WTC11 (cell line): ENCODE measurements around the gene COL25A1. TPM values are rescaled to one million over a fixed set of nuclear protein-coding genes. Genes with fewer than 3 reads are reported as not detected.

ENCODE experiments used
- ATAC-seq: fragments of 200-7000 bp; cut with Tn5 transposase; 2 replicates; pipeline ENCODE4 v1.10.0; 2021; ENCODE audit warnings: mild to moderate bottlenecking, moderate library complexity
- CTCF ChIA-PET: fragments of 300-600 bp; sonication (Branson Sonifier 250); formaldehyde crosslinking; loops from one replicate; lab custom pipeline; 2021; ENCODE audit warnings: antibody characterized with exemption; lab: Charles Lee
- POLR2A ChIA-PET: fragments of 350-600 bp; sonication (Branson Sonifier 250); formaldehyde crosslinking; loops from one replicate; lab custom pipeline; 2021; ENCODE audit warnings: antibody characterized with exemption; lab: Charles Lee
- DNase-seq: peaks from one replicate; pipeline ENCODE4 v3.0.0; 2021; ENCODE audit warnings: low spot score
- H3K27ac Mint-ChIP-seq: 2 replicates; pipeline ENCODE4 v1.8.0; 2021; ENCODE audit warnings: mixed read lengths
- H3K27me3 Mint-ChIP-seq: 2 replicates; pipeline ENCODE4 v1.8.0; 2021; ENCODE audit warnings: low read depth, mild to moderate bottlenecking, moderate library complexity, mixed read lengths
- H3K36me3 Mint-ChIP-seq: 2 replicates; pipeline ENCODE4 v1.8.0; 2021; ENCODE audit warnings: mixed read lengths
- H3K4me1 Mint-ChIP-seq: 2 replicates; pipeline ENCODE4 v1.8.0; 2022; ENCODE audit warnings: mixed read lengths
- H3K4me3 Mint-ChIP-seq: 2 replicates; pipeline ENCODE4 v1.8.0; 2021; ENCODE audit warnings: mild to moderate bottlenecking, moderate library complexity, mixed read lengths
- H3K9me3 Mint-ChIP-seq: 2 replicates; pipeline ENCODE4 v1.8.0; 2021; ENCODE audit warnings: mixed read lengths
- ATF2 ChIP-seq: sonication (generic); formaldehyde crosslinking; IDR thresholded peaks from 2 replicates; pipeline ENCODE4 v1.8.1; 2022; ENCODE audit warnings: low read depth, missing genetic modification reagents, borderline replicate concordance
- ATF6 ChIP-seq: sonication (generic); formaldehyde crosslinking; IDR thresholded peaks from 2 replicates; pipeline ENCODE4 v1.8.1; 2023; ENCODE audit warnings: mild to moderate bottlenecking, missing genetic modification reagents
- ETV6 ChIP-seq: sonication (generic); formaldehyde crosslinking; IDR thresholded peaks from 2 replicates; pipeline ENCODE4 v1.8.1; 2022; ENCODE audit warnings: mild to moderate bottlenecking, missing genetic modification reagents
- GTF2I ChIP-seq: fragments of 250-450 bp; sonication (Bioruptor Pico); conservative IDR thresholded peaks from 2 replicates; pipeline ENCODE4 v1.4.0; 2021; ENCODE audit warnings: mild to moderate bottlenecking
- MYBL2 ChIP-seq: sonication (generic); formaldehyde crosslinking; IDR thresholded peaks from 2 replicates; pipeline ENCODE4 v1.8.1; 2023; ENCODE audit warnings: mild to moderate bottlenecking, moderate library complexity, missing genetic modification reagents
- RORB ChIP-seq: fragments of 250-450 bp; sonication (Bioruptor Pico); IDR thresholded peaks from 2 replicates; pipeline ENCODE4 v1.9.0; 2021; ENCODE audit warnings: mild to moderate bottlenecking
- USF1 ChIP-seq: sonication (generic); formaldehyde crosslinking; IDR thresholded peaks from 2 replicates; pipeline ENCODE4 v1.8.0; 2022; ENCODE audit warnings: mild to moderate bottlenecking, missing genetic modification reagents
- ZNF232 ChIP-seq: sonication (generic); formaldehyde crosslinking; IDR thresholded peaks from 2 replicates; pipeline ENCODE4 v1.8.0; 2022; ENCODE audit warnings: mild to moderate bottlenecking, missing genetic modification reagents
- ZNF425 ChIP-seq: fragments of 250-450 bp; sonication (Bioruptor Pico); conservative IDR thresholded peaks from 2 replicates; pipeline ENCODE4 v1.9.0; 2021; ENCODE audit warnings: mild to moderate bottlenecking
- ZNF512 ChIP-seq: sonication (generic); formaldehyde crosslinking; IDR thresholded peaks from 2 replicates; pipeline ENCODE4 v1.8.1; 2022; ENCODE audit warnings: missing genetic modification reagents, borderline replicate concordance
- ZNF532 ChIP-seq: fragments of 250-450 bp; sonication (Bioruptor Pico); IDR thresholded peaks from 2 replicates; pipeline ENCODE4 v1.9.0; 2021; ENCODE audit warnings: mild to moderate bottlenecking, borderline replicate concordance
- total RNA-seq: library from RNA; stranded (reverse); gene quantifications from 3 replicates; pipeline ENCODE4 v1.2.3, GENCODE V29; 2021
- TF ChIP-seq, protein P1 (sequence below): fragments of 200-600 bp; IDR thresholded peaks from 2 replicates; pipeline ENCODE4 v1.8.0; 2022; ENCODE audit warnings: antibody characterized with exemption
- TF ChIP-seq, protein P2 (sequence below): sonication (generic); formaldehyde crosslinking; IDR thresholded peaks from 2 replicates; pipeline ENCODE4 v1.8.0; 2022; ENCODE audit warnings: mild to moderate bottlenecking, missing genetic modification reagents
- TF ChIP-seq, protein P3 (sequence below): sonication (generic); formaldehyde crosslinking; IDR thresholded peaks from 2 replicates; pipeline ENCODE4 v1.8.1; 2023; ENCODE audit warnings: mild to moderate bottlenecking, missing genetic modification reagents, moderate library complexity
- TF ChIP-seq, protein P4 (sequence below): sonication (generic); formaldehyde crosslinking; conservative IDR thresholded peaks from 2 replicates; pipeline ENCODE4 v1.8.1; 2022; ENCODE audit warnings: mild to moderate bottlenecking, missing genetic modification reagents

Gene COL25A1
- total RNA-seq, 1 experiment from 2014 or later = 6.6 TPM

GRCh38 chr4:109296527-109296926 is 5.9 kb downstream of the COL25A1 start:
- Mint-ChIP-seq H3K4me3 (no peak overlapping the region), H3K36me3 (no peaks in the 10 kb centered on the region), H3K27me3 (peaks cover 18% of the 10 kb centered on the region), H3K27ac (no peak overlapping the region), H3K9me3 (no peaks in the 10 kb centered on the region), H3K4me1 (peaks cover 11% of the 10 kb centered on the region)
- ATAC-seq = no peak
- no peak for DNase-seq
- POLR2A ChIA-PET = no interaction called here
- TF ChIP-seq ZNF232 (CRISPR knock-in tag) = no peak
- no peak for TF ChIP-seq MYBL2 (CRISPR knock-in tag)
- no peak for TF ChIP-seq RORB
- TF ChIP-seq, protein P1, sequence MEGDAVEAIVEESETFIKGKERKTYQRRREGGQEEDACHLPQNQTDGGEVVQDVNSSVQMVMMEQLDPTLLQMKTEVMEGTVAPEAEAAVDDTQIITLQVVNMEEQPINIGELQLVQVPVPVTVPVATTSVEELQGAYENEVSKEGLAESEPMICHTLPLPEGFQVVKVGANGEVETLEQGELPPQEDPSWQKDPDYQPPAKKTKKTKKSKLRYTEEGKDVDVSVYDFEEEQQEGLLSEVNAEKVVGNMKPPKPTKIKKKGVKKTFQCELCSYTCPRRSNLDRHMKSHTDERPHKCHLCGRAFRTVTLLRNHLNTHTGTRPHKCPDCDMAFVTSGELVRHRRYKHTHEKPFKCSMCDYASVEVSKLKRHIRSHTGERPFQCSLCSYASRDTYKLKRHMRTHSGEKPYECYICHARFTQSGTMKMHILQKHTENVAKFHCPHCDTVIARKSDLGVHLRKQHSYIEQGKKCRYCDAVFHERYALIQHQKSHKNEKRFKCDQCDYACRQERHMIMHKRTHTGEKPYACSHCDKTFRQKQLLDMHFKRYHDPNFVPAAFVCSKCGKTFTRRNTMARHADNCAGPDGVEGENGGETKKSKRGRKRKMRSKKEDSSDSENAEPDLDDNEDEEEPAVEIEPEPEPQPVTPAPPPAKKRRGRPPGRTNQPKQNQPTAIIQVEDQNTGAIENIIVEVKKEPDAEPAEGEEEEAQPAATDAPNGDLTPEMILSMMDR = no peak
- TF ChIP-seq GTF2I (CRISPR knock-in tag) = no peak
- TF ChIP-seq ATF6 (CRISPR knock-in tag) = no peak
- TF ChIP-seq, protein P2, sequence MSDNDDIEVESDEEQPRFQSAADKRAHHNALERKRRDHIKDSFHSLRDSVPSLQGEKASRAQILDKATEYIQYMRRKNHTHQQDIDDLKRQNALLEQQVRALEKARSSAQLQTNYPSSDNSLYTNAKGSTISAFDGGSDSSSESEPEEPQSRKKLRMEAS (CRISPR knock-in tag) = no peak
- no peak for TF ChIP-seq ZNF532
- TF ChIP-seq USF1 (CRISPR knock-in tag) = no peak
- no peak for TF ChIP-seq ATF2 (CRISPR knock-in tag)
- TF ChIP-seq, all 79 proteins: peak for 0
- CTCF ChIA-PET = no interaction called here

DNA sequence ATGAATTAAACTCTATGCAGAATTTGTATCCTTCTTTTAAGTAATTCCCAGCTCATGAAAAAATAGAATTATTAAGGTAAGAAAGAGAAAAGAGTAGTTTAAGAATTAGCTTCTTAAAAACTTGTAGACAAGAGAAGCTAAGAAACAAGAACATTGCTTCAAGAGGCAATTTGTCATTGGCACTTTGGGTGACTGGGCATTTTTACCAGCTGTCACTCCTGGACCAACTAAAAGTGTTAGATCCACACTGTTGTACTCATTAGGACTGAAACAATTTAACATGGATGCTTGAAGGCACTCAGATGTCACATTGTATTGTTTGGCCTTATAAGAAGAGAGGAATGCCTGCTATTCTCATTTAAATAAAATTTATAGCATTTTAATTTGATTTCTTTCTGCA is 7.4 kb downstream of the COL25A1 start:
- ATAC-seq (no peak), DNase-seq (no peak)
- no peaks in the 10 kb centered on the region for H3K9me3 Mint-ChIP-seq
- no peak overlapping the region for H3K27ac Mint-ChIP-seq
- H3K4me3 Mint-ChIP-seq = no peak overlapping the region
- CTCF ChIA-PET = no interaction called here
- H3K27me3 Mint-ChIP-seq = 0 out of 2 replicates have a peak, but pooled peaks cover 3% of the 10 kb centered on the region
- no peaks in the 10 kb centered on the region for H3K36me3 Mint-ChIP-seq
- H3K4me1 Mint-ChIP-seq = peaks cover 3% of the 10 kb centered on the region; the same call in 1 of the 2 replicates
- POLR2A ChIA-PET = no interaction called here
- TF ChIP-seq, protein P3, sequence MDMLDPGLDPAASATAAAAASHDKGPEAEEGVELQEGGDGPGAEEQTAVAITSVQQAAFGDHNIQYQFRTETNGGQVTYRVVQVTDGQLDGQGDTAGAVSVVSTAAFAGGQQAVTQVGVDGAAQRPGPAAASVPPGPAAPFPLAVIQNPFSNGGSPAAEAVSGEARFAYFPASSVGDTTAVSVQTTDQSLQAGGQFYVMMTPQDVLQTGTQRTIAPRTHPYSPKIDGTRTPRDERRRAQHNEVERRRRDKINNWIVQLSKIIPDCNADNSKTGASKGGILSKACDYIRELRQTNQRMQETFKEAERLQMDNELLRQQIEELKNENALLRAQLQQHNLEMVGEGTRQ = no peak
- TF ChIP-seq ETV6 (no peak), ZNF512 (CRISPR knock-in tag) (no peak), ZNF425 (CRISPR knock-in tag) (no peak), ATF6 (CRISPR knock-in tag) (no peak)
- TF ChIP-seq, protein P4, sequence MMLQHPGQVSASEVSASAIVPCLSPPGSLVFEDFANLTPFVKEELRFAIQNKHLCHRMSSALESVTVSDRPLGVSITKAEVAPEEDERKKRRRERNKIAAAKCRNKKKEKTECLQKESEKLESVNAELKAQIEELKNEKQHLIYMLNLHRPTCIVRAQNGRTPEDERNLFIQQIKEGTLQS (CRISPR knock-in tag) = no peak
